DMS114 treated with DMSO at 0.1 percent for 48 hours (cell line): ENCODE data around the gene C16orf89.
A peak's percentile ranks its signal among the peaks of the same experiment; 100 is the strongest.
"Not testable (repeated sequence)": the region's sequence is repeated elsewhere in the genome, so short reads cannot be mapped to it uniquely, and the experiment has no call there.

Experiments used
- DNase-seq: peaks from one replicate; lab custom pipeline; 2025; ENCODE audit not compliant: unreplicated experiment; lab: John Stamatoyannopoulos, UW

C16orf89 gene

GRCh38 chr16:5062051-5062450, 3.7 kb downstream of the C16orf89 start:
- no peak for DNase-seq

- no peak for DNase-seq
Observed at GRCh38 chr16:5060073-5060641, 5.6 kb downstream of the C16orf89 start.

GRCh38 chr16:5059386-5060072, 6.2 kb downstream of the C16orf89 start:
- DNase-seq: no peak

GRCh38 chr16:5058476-5058875, 7.3 kb downstream of the C16orf89 start:
- no peak for DNase-seq

- no peak for DNase-seq
Observed at GRCh38 chr16:5056352-5056751, 9.4 kb downstream of the C16orf89 start.

GRCh38 chr16:5054876-5055865, 10.6 kb downstream of the C16orf89 start:
- DNase-seq: no peak

- no peak for DNase-seq
Observed at GRCh38 chr16:5046914-5047313, 18.8 kb downstream of the C16orf89 start.

- DNase-seq: no peak
Observed at GRCh38 chr16:5045499-5046115, 20.1 kb downstream of the C16orf89 start.

GRCh38 chr16:5044581-5044980, 21.2 kb downstream of the C16orf89 start:
- not testable (repeated sequence) for DNase-seq

- DNase-seq: no peak
Observed at GRCh38 chr16:5044011-5044540, 21.7 kb downstream of the C16orf89 start.

GRCh38 chr16:5042574-5043171, 23.1 kb downstream of the C16orf89 start:
- no peak for DNase-seq

- no peak for DNase-seq
Observed at GRCh38 chr16:5041600-5042133, 24.1 kb downstream of the C16orf89 start.

- no peak for DNase-seq
Observed at GRCh38 chr16:5040451-5040850, 25.3 kb downstream of the C16orf89 start.

GRCh38 chr16:5036228-5037156, 29.3 kb downstream of the C16orf89 start:
- DNase-seq: no peak

- DNase-seq: no peak
Observed at GRCh38 chr16:5035909-5036227, 29.9 kb downstream of the C16orf89 start.

- DNase-seq: no peak
Observed at GRCh38 chr16:5034167-5034523, 31.6 kb downstream of the C16orf89 start.

- peak; percentile 57 for DNase-seq
Observed at GRCh38 chr16:5033256-5034166, 32.2 kb downstream of the C16orf89 start, which contains the start of gene NAGPA. Gene NAGPA, minus strand, starts transcription at chr16:5033935. Its CDS starts 21 bp downstream, at chr16:5033914.

- no peak for DNase-seq
Observed at GRCh38 chr16:5032748-5033167, 33.0 kb downstream of the C16orf89 start.
